ENCODE data around the gene ARPP21.

The ARPP21 gene

GRCh38 chr3:35678643-35679161, 39.4 kb downstream of the ARPP21 start:
- DNase-seq: no peak

- DNase-seq: no peak
These were observed 40.2 kb downstream of the ARPP21 start for GRCh38 chr3:35679409-35680080.

- DNase-seq: no peak
These were observed 41.7 kb downstream of the ARPP21 start for GRCh38 chr3:35680866-35681650.

- DNase-seq: no peak
These were observed 45.8 kb downstream of the ARPP21 start for GRCh38 chr3:35685153-35685552.

GRCh38 chr3:35688826-35689225, 49.5 kb downstream of the ARPP21 start:
- DNase-seq: no peak

GRCh38 chr3:35690271-35690670, 50.9 kb downstream of the ARPP21 start:
- DNase-seq: no peak

- DNase-seq: no peak
These were observed 66.6 kb downstream of the ARPP21 start for GRCh38 chr3:35705904-35706303.

- no peak for DNase-seq
These were observed 68.6 kb downstream of the ARPP21 start for GRCh38 chr3:35707904-35708303.

GRCh38 chr3:35708394-35709271, 69.3 kb downstream of the ARPP21 start:
- no peak for DNase-seq

GRCh38 chr3:35709691-35710090, 70.4 kb downstream of the ARPP21 start:
- DNase-seq: no peak

GRCh38 chr3:35710554-35710953, 71.2 kb downstream of the ARPP21 start:
- DNase-seq: no peak

GRCh38 chr3:35718921-35719320, 79.6 kb downstream of the ARPP21 start:
- no peak for DNase-seq

- no peak for DNase-seq
These were observed 82.3 kb downstream of the ARPP21 start for GRCh38 chr3:35721628-35722027.

GRCh38 chr3:35722902-35723301, 83.6 kb downstream of the ARPP21 start:
- DNase-seq: no peak

GRCh38 chr3:35723480-35724097, 84.3 kb downstream of the ARPP21 start:
- DNase-seq: no peak

GRCh38 chr3:35724106-35724505, 84.8 kb downstream of the ARPP21 start:
- DNase-seq: no peak

- DNase-seq: no peak
These were observed 87.9 kb downstream of the ARPP21 start for GRCh38 chr3:35727179-35727578.

GRCh38 chr3:35733341-35733740, 94.0 kb downstream of the ARPP21 start:
- no peak for DNase-seq

- DNase-seq: no peak
These were observed 94.5 kb downstream of the ARPP21 start for GRCh38 chr3:35733864-35734263.

- no peak for DNase-seq
These were observed 97.8 kb downstream of the ARPP21 start for GRCh38 chr3:35737080-35737479.

GRCh38 chr3:35737527-35737926, 98.2 kb downstream of the ARPP21 start:
- no peak for DNase-seq

GRCh38 chr3:35737934-35738706, 98.8 kb downstream of the ARPP21 start:
- DNase-seq: no peak

Data from GDM1 (cell line).